Osteoblast (primary cell): ENCODE results near the gene UBE2H. TPM values are rescaled to one million over a fixed set of nuclear protein-coding genes. Genes with fewer than 3 reads are reported as not detected.

Experiments
- DNase-seq: peaks from one replicate; pipeline ENCODE4 v3.0.0; 2011; ENCODE audit warnings: low spot score, mixed read lengths; ENCODE audit not compliant: insufficient read length; ENCODE audit errors: missing footprints
- H2AFZ ChIP-seq: 2 replicates; pipeline ENCODE4 v1.6.0; 2011; ENCODE audit warnings: mild to moderate bottlenecking, low read length
- H3K27ac ChIP-seq: 2 replicates; pipeline ENCODE4 v1.5.1; 2011; ENCODE audit warnings: mild to moderate bottlenecking, low read depth, low read length, moderate library complexity
- H3K27me3 ChIP-seq: 2 replicates; pipeline ENCODE4 v1.6.0; 2012; ENCODE audit warnings: mild to moderate bottlenecking, control low read depth, inconsistent platforms, low read length, moderate library complexity; ENCODE audit not compliant: insufficient read depth
- H3K36me3 ChIP-seq: 2 replicates; pipeline ENCODE4 v1.5.1; 2011; ENCODE audit warnings: mild to moderate bottlenecking, low read length, control low read depth, moderate library complexity; ENCODE audit not compliant: insufficient read depth
- H3K4me1 ChIP-seq: 2 replicates; pipeline ENCODE4 v1.5.1; 2011; ENCODE audit warnings: mild to moderate bottlenecking, low read length, control low read depth, moderate library complexity; ENCODE audit not compliant: insufficient read depth
- H3K4me2 ChIP-seq: 2 replicates; pipeline ENCODE4 v1.6.0; 2011; ENCODE audit warnings: mild to moderate bottlenecking, low read length; ENCODE audit not compliant: insufficient read depth
- H3K4me3 ChIP-seq: fragments of 200-600 bp; sonication (generic); 3 replicates; pipeline ENCODE4 v1.5.1; 2012; ENCODE audit warnings: mild to moderate bottlenecking, low read length, inconsistent platforms; ENCODE audit not compliant: insufficient read depth
- H3K79me2 ChIP-seq: 2 replicates; pipeline ENCODE4 v1.6.0; 2012; ENCODE audit warnings: mild to moderate bottlenecking, low read length, control low read depth, inconsistent platforms; ENCODE audit not compliant: insufficient read depth
- H3K9me3 ChIP-seq: 2 replicates; pipeline ENCODE4 v1.5.1; 2011; ENCODE audit warnings: low read depth, low read length, control low read depth
- H4K20me1 ChIP-seq: 2 replicates; pipeline ENCODE4 v1.6.0; 2012; ENCODE audit warnings: mild to moderate bottlenecking, low read length, control low read depth; ENCODE audit not compliant: insufficient read depth
- total RNA-seq: library from RNA; depleted of rRNA; stranded (reverse); fragments of >200 nt; gene quantifications from 2 replicates; pipeline ENCODE4 v1.2.3, GENCODE V29; 2012
- TF ChIP-seq, protein P1 (sequence below): IDR thresholded peaks from 2 replicates; pipeline ENCODE4 v1.5.1; 2011; ENCODE audit warnings: mild to moderate bottlenecking, low read depth, low read length, moderate library complexity; ENCODE audit errors: extremely low read depth

The UBE2H gene
- total RNA-seq, 1 donor: 61.2 TPM

DNA sequence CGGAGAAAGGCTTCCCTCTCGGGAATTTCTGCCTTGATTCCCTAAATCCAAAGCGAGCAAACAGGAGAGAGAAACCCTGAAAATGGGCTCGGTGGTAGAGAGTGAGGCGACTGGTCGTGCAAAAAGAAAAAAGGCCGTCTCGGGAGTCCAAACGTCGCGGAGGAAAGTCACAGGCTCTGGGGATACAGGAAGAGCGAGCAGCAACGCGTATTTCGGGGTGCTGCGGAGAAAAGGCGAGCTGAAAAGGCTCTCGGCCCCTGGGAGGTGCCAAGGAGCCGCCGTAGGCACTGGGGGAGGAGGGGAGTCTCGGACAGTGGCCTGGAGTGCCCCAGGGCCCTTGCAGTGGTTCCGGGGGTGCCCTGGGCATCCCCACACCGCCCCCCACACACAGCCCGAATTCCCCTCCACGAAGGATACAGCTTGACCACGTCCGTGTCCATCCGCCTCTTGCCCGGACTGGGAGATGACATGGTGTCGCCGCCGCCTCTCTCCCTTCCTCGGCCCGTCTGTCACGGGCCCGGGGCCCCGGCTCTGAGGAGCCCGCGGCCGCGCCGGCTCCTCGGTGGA is 591 bp downstream of the UBE2H start:
- Histone ChIP-seq H3K27ac (peak overlapping the region; percentile 87), H3K27me3 (no peaks in the 10 kb centered on the region), H3K4me1 (peaks cover 41% of the 10 kb centered on the region), H3K36me3 (no peaks in the 10 kb centered on the region), H2AFZ (peak overlapping the region; percentile 72), H3K4me3 (peak overlapping the region; percentile 90), H3K79me2 (peaks cover 49% of the 10 kb centered on the region), H4K20me1 (peaks cover 27% of the 10 kb centered on the region), H3K4me2 (peak overlapping the region; percentile 92), H3K9me3 (no peaks in the 10 kb centered on the region)
- peak; percentile 72 for DNase-seq
- TF ChIP-seq, protein P1, sequence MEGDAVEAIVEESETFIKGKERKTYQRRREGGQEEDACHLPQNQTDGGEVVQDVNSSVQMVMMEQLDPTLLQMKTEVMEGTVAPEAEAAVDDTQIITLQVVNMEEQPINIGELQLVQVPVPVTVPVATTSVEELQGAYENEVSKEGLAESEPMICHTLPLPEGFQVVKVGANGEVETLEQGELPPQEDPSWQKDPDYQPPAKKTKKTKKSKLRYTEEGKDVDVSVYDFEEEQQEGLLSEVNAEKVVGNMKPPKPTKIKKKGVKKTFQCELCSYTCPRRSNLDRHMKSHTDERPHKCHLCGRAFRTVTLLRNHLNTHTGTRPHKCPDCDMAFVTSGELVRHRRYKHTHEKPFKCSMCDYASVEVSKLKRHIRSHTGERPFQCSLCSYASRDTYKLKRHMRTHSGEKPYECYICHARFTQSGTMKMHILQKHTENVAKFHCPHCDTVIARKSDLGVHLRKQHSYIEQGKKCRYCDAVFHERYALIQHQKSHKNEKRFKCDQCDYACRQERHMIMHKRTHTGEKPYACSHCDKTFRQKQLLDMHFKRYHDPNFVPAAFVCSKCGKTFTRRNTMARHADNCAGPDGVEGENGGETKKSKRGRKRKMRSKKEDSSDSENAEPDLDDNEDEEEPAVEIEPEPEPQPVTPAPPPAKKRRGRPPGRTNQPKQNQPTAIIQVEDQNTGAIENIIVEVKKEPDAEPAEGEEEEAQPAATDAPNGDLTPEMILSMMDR: no peak

DNA sequence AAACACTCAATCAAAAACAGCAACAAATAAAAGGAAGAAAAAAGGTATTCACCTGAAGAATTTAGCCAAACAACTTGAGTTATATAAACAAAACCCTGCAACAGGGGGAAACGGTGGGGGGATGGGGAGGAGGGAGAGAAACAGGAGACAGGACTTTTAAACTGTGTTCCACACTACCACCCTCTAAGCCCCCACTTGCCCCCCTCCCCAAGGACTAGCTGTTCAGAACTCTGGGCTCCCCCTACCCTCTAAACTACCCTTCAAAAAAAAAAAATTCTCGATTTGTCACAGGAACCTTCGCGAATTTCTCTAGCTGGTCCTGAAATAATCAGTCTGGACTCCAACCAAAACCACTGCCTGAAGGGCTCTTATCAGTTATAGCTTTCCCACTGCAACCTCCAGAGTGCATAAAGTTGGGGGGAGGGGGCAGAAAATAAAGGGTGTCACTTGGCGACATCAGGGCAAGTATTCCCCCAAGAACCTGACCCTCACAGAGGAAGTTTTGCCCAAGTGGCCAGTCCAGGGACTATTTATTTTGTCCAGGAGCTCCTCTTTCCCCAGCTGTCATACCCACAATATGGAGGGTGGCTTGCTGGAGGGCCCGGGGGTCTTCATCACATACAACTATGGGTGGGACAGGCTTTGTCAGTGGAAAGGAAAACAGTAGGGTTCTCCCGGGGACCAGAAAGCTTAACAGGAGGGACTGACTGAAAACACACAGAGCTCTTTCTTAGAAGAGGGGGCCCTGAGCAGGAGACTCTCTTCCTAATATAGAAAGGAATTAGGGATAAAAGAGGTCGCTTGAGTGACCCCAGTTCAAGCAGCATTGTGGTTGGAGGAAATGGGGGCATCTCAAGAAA is 1.3 kb downstream of the UBE2H start:
- Histone ChIP-seq H3K27ac (peak overlapping the region; percentile 87), H3K27me3 (no peaks in the 10 kb centered on the region), H3K4me3 (peak overlapping the region; percentile 90), H3K4me2 (peak overlapping the region; percentile 92), H2AFZ (peak overlapping the region; percentile 72), H3K79me2 (peaks cover 56% of the 10 kb centered on the region), H3K4me1 (peaks cover 45% of the 10 kb centered on the region), H4K20me1 (peaks cover 34% of the 10 kb centered on the region), H3K9me3 (no peaks in the 10 kb centered on the region), H3K36me3 (no peaks in the 10 kb centered on the region)
- peak; percentile 67 for DNase-seq
- TF ChIP-seq, protein P1: no peak

DNA sequence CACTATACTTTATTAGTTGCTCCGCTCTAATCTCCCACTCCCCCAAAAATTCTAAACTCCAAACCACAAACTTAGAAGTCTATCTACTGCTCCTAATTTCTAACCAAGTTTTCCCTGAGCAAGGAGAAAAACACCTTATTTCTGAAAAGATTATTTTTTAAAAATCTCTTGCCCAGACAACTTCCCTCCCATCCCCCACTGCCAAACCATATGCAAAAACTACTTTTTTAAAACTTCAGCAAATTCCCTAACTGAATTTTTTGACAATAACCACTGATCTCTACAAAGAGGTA is 1.9 kb downstream of the UBE2H start:
- Histone ChIP-seq H3K4me3 (peak overlapping the region; percentile 90), H3K79me2 (peaks cover 62% of the 10 kb centered on the region), H3K27me3 (no peaks in the 10 kb centered on the region), H3K4me1 (peaks cover 44% of the 10 kb centered on the region), H3K4me2 (peak overlapping the region; percentile 92), H4K20me1 (peaks cover 39% of the 10 kb centered on the region), H3K27ac (peak overlapping the region; percentile 87), H3K9me3 (no peaks in the 10 kb centered on the region), H3K36me3 (no peaks in the 10 kb centered on the region), H2AFZ (no peak overlapping the region)
- TF ChIP-seq, protein P1: no peak
- peak; percentile 32 for DNase-seq

DNA sequence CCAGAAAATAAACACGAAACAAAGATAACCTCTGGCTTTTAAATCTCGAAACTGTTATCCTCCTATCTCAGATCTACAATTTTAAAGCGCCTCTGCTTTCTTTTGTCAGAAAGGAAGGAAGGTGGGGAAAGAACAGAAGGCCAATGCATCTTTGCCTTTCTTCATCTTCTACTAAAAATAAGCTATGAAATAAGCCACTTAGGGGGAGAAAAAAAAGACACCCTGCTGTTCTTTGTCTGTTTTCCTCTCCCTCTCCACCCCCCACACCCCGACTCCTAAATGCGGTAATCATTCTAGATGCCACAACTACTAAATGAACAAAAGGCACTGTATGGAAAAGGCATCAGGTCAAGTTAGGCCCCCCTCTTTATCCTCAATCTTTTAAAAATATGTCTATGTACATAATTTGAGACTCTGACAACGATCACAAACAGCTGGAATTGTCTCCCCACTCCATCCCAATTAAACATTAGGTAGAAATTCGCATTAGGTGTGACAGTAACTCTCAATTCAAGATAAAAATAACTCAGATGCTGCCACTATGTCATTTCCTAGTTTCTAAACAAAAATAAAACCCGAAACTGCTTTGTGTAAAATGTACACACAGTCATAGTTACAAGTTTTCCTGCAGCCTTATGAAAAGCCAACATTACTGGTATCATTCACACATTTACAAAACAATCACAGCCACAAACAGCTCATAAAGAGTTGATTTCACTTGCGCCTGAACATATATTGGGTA is 2.4 kb downstream of the UBE2H start:
- H3K4me1 ChIP-seq: peaks cover 39% of the 10 kb centered on the region
- peak; percentile 75 for DNase-seq

More for the DNA sequence above, 2.4 kb downstream of the UBE2H start:
- peak overlapping the region; percentile 87 for H3K27ac ChIP-seq
- H3K4me2 ChIP-seq: peak overlapping the region; percentile 92
- TF ChIP-seq, protein P1: no peak
- peak overlapping the region; percentile 90 for H3K4me3 ChIP-seq
- no peaks in the 10 kb centered on the region for H3K36me3 ChIP-seq
- no peaks in the 10 kb centered on the region for H3K27me3 ChIP-seq
- H2AFZ ChIP-seq: no peak overlapping the region
- H3K9me3 ChIP-seq: no peaks in the 10 kb centered on the region
- peaks cover 40% of the 10 kb centered on the region for H4K20me1 ChIP-seq
- H3K79me2 ChIP-seq: peaks cover 67% of the 10 kb centered on the region
